Measurements from ENCODE around the gene SLC22A4.

GRCh38 chr5:132268769-132269551 is 25.2 kb upstream of the SLC22A4 start:
- TF ChIP-seq CTCF (conservative IDR thresholded peaks at IDR 0.05 in 1 of 2, IDR thresholded peaks at IDR 0.05 in 1 of 2; ENCODE audit: extremely low read depth in 1 of 2, insufficient read depth in 1 of 2, low read depth in 1 of 2, low read length in 2 of 2) (no peak), EZH2 (IDR thresholded peaks at IDR 0.05; ENCODE audit: borderline replicate concordance, low read length) (no peak)
